Measurements from ENCODE around the gene BTBD3.

BTBD3 gene

GRCh38 chr20:11972478-11972877, 54.8 kb downstream of the BTBD3 start:
- peak in 1 of 14 donors; percentile 5 for DNase-seq

All from C1 segment of cervical spinal cord (tissue), 14 donors.